ENCODE data around the gene SPANXN2.

Gene SPANXN2

GRCh38 chrX:143726296-143726695, 5.7 kb upstream of the SPANXN2 start:
- Mint-ChIP-seq H3K27ac (no peak overlapping the region), H3K27me3 (ENCODE audit: low read depth, poor library complexity) (peaks cover 4% of the 10 kb centered on the region), H3K4me1 (no peaks in the 10 kb centered on the region), H3K4me3 (no peak overlapping the region), H3K36me3 (ENCODE audit: low read depth) (peaks cover 4% of the 10 kb centered on the region), H3K9me3 (peaks cover 50% of the 10 kb centered on the region)
- no peak for DNase-seq
- TF ChIP-seq CTCF (IDR thresholded peaks at IDR 0.05), result no peak

DNA sequence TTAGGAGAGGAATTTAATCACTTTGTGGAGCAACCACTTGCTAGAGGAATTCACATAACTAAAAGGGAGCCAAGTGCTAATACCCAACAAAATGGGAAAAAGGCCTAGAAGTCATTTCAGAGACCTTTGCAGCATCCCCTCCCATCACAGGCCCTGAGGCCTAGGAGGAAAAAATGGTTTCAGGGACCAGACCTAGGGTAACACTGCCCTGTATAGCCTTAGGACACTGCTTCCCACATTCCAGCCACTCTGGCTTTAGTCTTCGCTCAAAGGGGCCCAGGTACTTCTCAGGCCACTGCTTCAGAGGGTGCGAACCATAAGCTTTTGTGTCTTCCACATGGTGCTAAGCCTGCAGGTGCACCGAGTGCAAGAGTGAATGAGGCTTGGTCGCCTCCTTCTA, 19.1 kb downstream of the SPANXN2 start:
- no peaks in the 10 kb centered on the region for H3K4me1 Mint-ChIP-seq
- TF ChIP-seq CTCF (IDR thresholded peaks at IDR 0.05), result no peak
- no peak overlapping the region for H3K4me3 Mint-ChIP-seq
- H3K9me3 Mint-ChIP-seq, result peaks cover 45% of the 10 kb centered on the region
- H3K27ac Mint-ChIP-seq, result no peak overlapping the region
- H3K36me3 Mint-ChIP-seq (ENCODE audit: low read depth), result no peaks in the 10 kb centered on the region
- no peak for DNase-seq
- peaks cover 6% of the 10 kb centered on the region for H3K27me3 Mint-ChIP-seq (ENCODE audit: low read depth, poor library complexity)

DNA sequence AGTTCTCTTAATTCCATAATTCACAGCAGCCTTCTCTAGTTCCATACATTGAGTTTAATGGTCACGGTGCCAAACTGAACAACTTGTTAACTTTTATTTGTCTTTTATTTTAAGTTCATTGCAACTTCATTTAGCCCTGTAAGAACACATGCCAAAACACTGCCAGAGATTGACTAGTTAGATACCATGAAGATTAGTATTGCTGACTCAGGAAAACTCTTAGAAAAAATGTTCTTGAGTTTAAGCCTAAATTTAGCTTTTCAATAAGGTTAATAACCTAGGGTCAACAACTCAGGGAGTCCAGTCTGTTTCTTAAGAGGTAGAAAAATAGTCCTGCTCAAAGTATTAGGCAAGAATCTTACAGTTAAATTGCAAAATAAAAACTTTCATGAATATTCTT, 25.7 kb downstream of the SPANXN2 start:
- H3K4me3 Mint-ChIP-seq, result no peak overlapping the region
- no peak overlapping the region for H3K27ac Mint-ChIP-seq
- H3K9me3 Mint-ChIP-seq, result peaks cover 24% of the 10 kb centered on the region
- H3K36me3 Mint-ChIP-seq (ENCODE audit: low read depth), result no peaks in the 10 kb centered on the region
- no peak for DNase-seq
- TF ChIP-seq CTCF (IDR thresholded peaks at IDR 0.05), result no peak
- peaks cover 9% of the 10 kb centered on the region for H3K27me3 Mint-ChIP-seq (ENCODE audit: low read depth, poor library complexity)
- H3K4me1 Mint-ChIP-seq, result no peaks in the 10 kb centered on the region

DNA sequence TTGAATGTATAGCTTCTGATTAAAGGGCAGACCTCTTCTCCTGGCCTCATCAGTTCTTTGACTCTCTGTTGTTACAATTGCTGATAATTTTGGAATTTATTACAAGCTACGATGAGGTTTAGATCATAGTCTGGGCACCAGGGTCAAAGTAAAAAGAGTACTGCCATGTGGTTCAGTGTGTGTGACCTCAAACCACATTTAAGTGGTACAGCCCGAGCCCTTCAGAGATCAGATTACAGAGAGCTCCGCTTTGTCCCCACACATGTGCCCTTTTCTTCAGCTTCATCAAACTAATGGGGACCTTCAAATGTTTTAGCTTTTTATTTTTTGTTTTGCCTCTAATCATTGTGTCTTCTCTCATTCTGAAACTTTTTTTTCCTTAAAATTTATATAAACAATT, 37.1 kb downstream of the SPANXN2 start:
- Mint-ChIP-seq H3K9me3 (peaks cover 31% of the 10 kb centered on the region), H3K27me3 (ENCODE audit: low read depth, poor library complexity) (no peaks in the 10 kb centered on the region), H3K36me3 (ENCODE audit: low read depth) (peaks cover 10% of the 10 kb centered on the region), H3K4me1 (no peaks in the 10 kb centered on the region), H3K4me3 (no peak overlapping the region), H3K27ac (no peak overlapping the region)
- DNase-seq, result no peak
- no peak for TF ChIP-seq CTCF (IDR thresholded peaks at IDR 0.05)

GRCh38 chrX:143674926-143675325, 45.6 kb downstream of the SPANXN2 start:
- H3K4me1 Mint-ChIP-seq, result no peaks in the 10 kb centered on the region
- no peak overlapping the region for H3K27ac Mint-ChIP-seq
- TF ChIP-seq CTCF (IDR thresholded peaks at IDR 0.05), result no peak
- H3K27me3 Mint-ChIP-seq (ENCODE audit: low read depth, poor library complexity), result no peaks in the 10 kb centered on the region
- no peaks in the 10 kb centered on the region for H3K36me3 Mint-ChIP-seq (ENCODE audit: low read depth)
- peaks cover 24% of the 10 kb centered on the region for H3K9me3 Mint-ChIP-seq
- DNase-seq, result no peak
- no peak overlapping the region for H3K4me3 Mint-ChIP-seq

GRCh38 chrX:143669395-143669794, 51.2 kb downstream of the SPANXN2 start:
- Mint-ChIP-seq H3K36me3 (ENCODE audit: low read depth) (no peaks in the 10 kb centered on the region), H3K27ac (no peak overlapping the region), H3K4me3 (no peak overlapping the region), H3K27me3 (ENCODE audit: low read depth, poor library complexity) (peaks cover 3% of the 10 kb centered on the region), H3K9me3 (peaks cover 17% of the 10 kb centered on the region), H3K4me1 (no peaks in the 10 kb centered on the region)
- no peak for DNase-seq
- TF ChIP-seq CTCF (IDR thresholded peaks at IDR 0.05), result peak; percentile 8

All from nephron progenitor cell (in vitro differentiated cells).